Keratinocyte (primary cell): ENCODE measurements around the gene SETDB1. TPM values are rescaled to one million over a fixed set of nuclear protein-coding genes. Genes with fewer than 3 reads are reported as not detected.

Source experiments
- DNase-seq: peaks from one replicate; pipeline ENCODE4 v3.0.0-alpha.2; 2011; ENCODE audit warnings: low read depth, missing footprints, low spot score
- FAIRE-seq: peaks from 2 replicates; lab custom pipeline; 2011; peaks lifted over from hg19 to GRCh38; lab: Jason Lieb, UNC
- H2AFZ ChIP-seq: 2 replicates; pipeline ENCODE4 v1.6.0; 2012; ENCODE audit warnings: low read length, control low read depth, inconsistent platforms; ENCODE audit not compliant: control insufficient read depth
- H3K27ac ChIP-seq: 2 replicates; pipeline ENCODE4 v1.5.1; 2011; ENCODE audit warnings: low read length; ENCODE audit not compliant: control insufficient read depth, insufficient read depth
- H3K27me3 ChIP-seq: 3 replicates; pipeline ENCODE4 v1.6.0; 2011; ENCODE audit warnings: low read length; ENCODE audit not compliant: control insufficient read depth, insufficient read depth; ENCODE audit errors: extremely low read depth
- H3K36me3 ChIP-seq, 2 experiments: 2 replicates in 1 of 2; 3 replicates in 1 of 2; pipeline ENCODE4 v1.5.1; 2011; ENCODE audit warnings: low read length in 2 of 2, mild to moderate bottlenecking in 1 of 2; ENCODE audit not compliant: control insufficient read depth in 2 of 2, insufficient read depth in 2 of 2; ENCODE audit errors: extremely low read depth in 1 of 2
- H3K4me1 ChIP-seq: 3 replicates; pipeline ENCODE4 v1.5.1; 2011; ENCODE audit warnings: low read length; ENCODE audit not compliant: control insufficient read depth, insufficient read depth; ENCODE audit errors: extremely low read depth
- H3K4me2 ChIP-seq: 3 replicates; pipeline ENCODE4 v1.6.0; 2011; ENCODE audit warnings: low read depth, low read length; ENCODE audit not compliant: control insufficient read depth, insufficient read depth; ENCODE audit errors: extremely low read depth
- H3K4me3 ChIP-seq, 3 experiments: fragments of 200-600 bp in 1 of 3; sonication (generic) in 1 of 3; 2 replicates in 2 of 3; 3 replicates in 1 of 3; pipeline ENCODE4 v1.5.1; 2011 to 2016; ENCODE audit warnings: low read length in 3 of 3, mild to moderate bottlenecking in 3 of 3, control low read depth in 2 of 3, inconsistent platforms in 1 of 3, low read depth in 1 of 3, mixed read lengths in 1 of 3, mixed run types in 1 of 3, moderate library complexity in 1 of 3; ENCODE audit not compliant: control insufficient read depth in 2 of 3, insufficient read depth in 2 of 3; ENCODE audit errors: extremely low read depth in 1 of 3
- H3K79me2 ChIP-seq: 2 replicates; pipeline ENCODE4 v1.6.0; 2012; ENCODE audit warnings: low read length; ENCODE audit not compliant: control insufficient read depth, insufficient read depth
- H3K9ac ChIP-seq: 3 replicates; pipeline ENCODE4 v1.6.0; 2011; ENCODE audit warnings: low read length; ENCODE audit not compliant: control insufficient read depth, insufficient read depth; ENCODE audit errors: extremely low read depth
- H3K9me1 ChIP-seq: 3 replicates; pipeline ENCODE4 v1.6.0; 2011; ENCODE audit warnings: low read length; ENCODE audit not compliant: control insufficient read depth, insufficient read depth; ENCODE audit errors: extremely low read depth
- H3K9me3 ChIP-seq: 2 replicates; pipeline ENCODE4 v1.5.1; 2012; ENCODE audit warnings: low read depth, low read length; ENCODE audit not compliant: control insufficient read depth
- H4K20me1 ChIP-seq: 3 replicates; pipeline ENCODE4 v1.6.0; 2011; ENCODE audit warnings: low read length; ENCODE audit not compliant: control insufficient read depth, insufficient read depth; ENCODE audit errors: extremely low read depth
- CTCF ChIP-seq, 3 experiments: IDR thresholded peaks in 1 of 3; conservative IDR thresholded peaks in 1 of 3; optimal IDR thresholded peaks in 1 of 3; 2 replicates in 2 of 3; 3 replicates in 1 of 3; pipeline versions ENCODE3 to v1.5.1; 2011; ENCODE audit warnings: low read length in 3 of 3, mild to moderate bottlenecking in 3 of 3, moderate library complexity in 2 of 3, control low read depth in 1 of 3, inconsistent platforms in 1 of 3; ENCODE audit not compliant: insufficient read depth in 2 of 3; ENCODE audit errors: extremely low read depth in 1 of 3
- EZH2 ChIP-seq: IDR thresholded peaks from one replicate; pipeline ENCODE4 v1.6.1; 2012; ENCODE audit warnings: inconsistent platforms, mild to moderate bottlenecking, low read length, moderate library complexity
- dilution Hi-C: fragments of 300-500 bp; cut with MboI; formaldehyde crosslinking; loops from one replicate; pipeline ENCODE4 v1.7.0; 2020; ENCODE audit warnings: low sequenced_read_pairs; ENCODE audit not compliant: extremely low pct_ligation_motif_present
- polyA plus RNA-seq, 5 experiments: library from polyadenylated mRNA; depleted of rRNA in 3 of 5; stranded (reverse) in 3 of 5; stranded (forward) in 1 of 5; unstranded in 1 of 5; fragments of >200 nt; gene quantifications; 1 replicate in 1 of 5; 2 replicates in 3 of 5; 3 replicates in 1 of 5; pipeline versions ENCODE4 v1.2.1 to v1.2.3, GENCODE V29; 2011 to 2012; ENCODE audit warnings: missing spikeins in 2 of 5, low read depth in 1 of 5, low replicate concordance in 1 of 5

SETDB1 gene
- polyA plus RNA-seq, 1 donor (not counting 4 experiments of a cell fraction or from before 2014, with no cell fraction given): 31.3 TPM

GRCh38 chr1:150997126-150997872 is 71.1 kb downstream of the SETDB1 start:
- TF ChIP-seq EZH2 (no peak), CTCF (optimal IDR thresholded peaks at IDR 0.05 in 1 of 3, IDR thresholded peaks at IDR 0.05 in 1 of 3, conservative IDR thresholded peaks at IDR 0.05 in 1 of 3; ENCODE audit: extremely low read depth in 1 of 3, insufficient read depth in 2 of 3, low read length in 3 of 3) (no peak)
- Histone ChIP-seq H3K79me2 (no peaks in the 10 kb centered on the region), H3K4me2 (no peak overlapping the region), H3K9me3 (no peaks in the 10 kb centered on the region), H3K4me3 (no peak overlapping the region), H3K9me1 (no peaks in the 10 kb centered on the region), H3K36me3 (peaks cover 0 to 2% of the 10 kb centered on the region in 2 experiments), H3K4me1 (peaks cover 13% of the 10 kb centered on the region), H3K9ac (no peak overlapping the region), H3K27ac (no peak overlapping the region), H4K20me1 (no peaks in the 10 kb centered on the region), H3K27me3 (no peaks in the 10 kb centered on the region), H2AFZ (no peak overlapping the region)
- DNase-seq: no peak
- no peak for FAIRE-seq
- dilution Hi-C loops: no loop called here

DNA sequence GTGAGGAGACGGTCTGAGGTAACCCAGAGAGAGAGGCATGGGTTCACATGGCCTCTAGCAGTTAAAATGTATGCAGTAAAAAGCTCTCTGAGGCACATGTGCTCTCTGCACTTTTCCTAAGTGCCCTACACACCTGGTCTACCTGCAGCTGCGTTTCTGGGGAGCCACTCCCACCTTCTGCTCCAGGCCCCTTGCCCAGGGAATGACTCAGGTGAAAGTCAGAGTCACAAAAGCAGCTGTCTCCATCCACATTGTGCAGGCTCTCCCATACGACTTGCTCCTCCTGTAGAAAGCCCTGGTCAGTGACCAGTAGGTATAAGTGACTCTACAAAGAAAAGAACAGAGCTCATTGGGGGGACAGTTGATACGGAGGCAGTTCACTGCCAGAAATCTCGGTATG is 71.8 kb downstream of the SETDB1 start:
- Histone ChIP-seq H2AFZ (no peak overlapping the region), H3K9ac (no peak overlapping the region), H3K27me3 (no peaks in the 10 kb centered on the region), H3K36me3 (peaks cover 0 to 2% of the 10 kb centered on the region in 2 experiments), H3K79me2 (no peaks in the 10 kb centered on the region), H3K4me2 (no peak overlapping the region), H3K9me1 (no peaks in the 10 kb centered on the region), H3K4me1 (peaks cover 13% of the 10 kb centered on the region), H4K20me1 (no peaks in the 10 kb centered on the region), H3K4me3 (no peak overlapping the region), H3K27ac (no peak overlapping the region), H3K9me3 (no peaks in the 10 kb centered on the region)
- TF ChIP-seq EZH2 (no peak), CTCF (optimal IDR thresholded peaks at IDR 0.05 in 1 of 3, IDR thresholded peaks at IDR 0.05 in 1 of 3, conservative IDR thresholded peaks at IDR 0.05 in 1 of 3; ENCODE audit: extremely low read depth in 1 of 3, insufficient read depth in 2 of 3, low read length in 3 of 3) (no peak)
- dilution Hi-C loops: no loop called here
- no peak for FAIRE-seq
- DNase-seq: no peak
